Measurements from ENCODE around the gene SART1. TPM values are rescaled to one million over a fixed set of nuclear protein-coding genes. Genes with fewer than 3 reads are reported as not detected.
A peak's percentile ranks its signal among the peaks of the same experiment; 100 is the strongest.

The SART1 gene
- total RNA-seq, 1 donor from 2014 or later, result 36.5 TPM

- no peak overlapping the region for H2AFZ ChIP-seq (ENCODE audit: low read depth, low read length)
- peak overlapping the region; percentile 23 for H3K27ac Mint-ChIP-seq (ENCODE audit: unreplicated experiment)
- H3K36me3 ChIP-seq (ENCODE audit: insufficient read depth, low read length), result peaks cover 14% of the 10 kb centered on the region
- H4K20me1 ChIP-seq (ENCODE audit: insufficient read depth, low read length), result peaks cover 30% of the 10 kb centered on the region
- DNase-seq (ENCODE audit: low read depth) (no peak), FAIRE-seq (no peak)
- peaks cover 5% of the 10 kb centered on the region for H3K36me3 Mint-ChIP-seq (ENCODE audit: low read depth, unreplicated experiment)
- no peaks in the 10 kb centered on the region for H3K27me3 ChIP-seq (ENCODE audit: insufficient read depth, low read length)
- peak overlapping the region; percentile 31 for H3K27ac ChIP-seq (ENCODE audit: low read depth, low read length)
- H3K9ac ChIP-seq (ENCODE audit: low read length), result peak overlapping the region; percentile 98
- H3K79me2 ChIP-seq (ENCODE audit: insufficient read depth, low read length), result peaks cover 43% of the 10 kb centered on the region
- peaks cover 13% of the 10 kb centered on the region for H3K4me1 ChIP-seq (ENCODE audit: insufficient read depth, low read length)
- H3K4me1 Mint-ChIP-seq (ENCODE audit: low read depth, unreplicated experiment), result peaks cover 11% of the 10 kb centered on the region
- peak overlapping the region; percentile 77 for H3K4me3 ChIP-seq (ENCODE audit: insufficient read depth, low read depth, low read length)
- no peaks in the 10 kb centered on the region for H3K9me3 Mint-ChIP-seq (ENCODE audit: unreplicated experiment)
- no peaks in the 10 kb centered on the region for H3K27me3 Mint-ChIP-seq (ENCODE audit: low read depth, unreplicated experiment)
- H3K9me3 ChIP-seq (ENCODE audit: insufficient read depth, low read depth, low read length), result no peaks in the 10 kb centered on the region
- H3K4me2 ChIP-seq (ENCODE audit: low read length), result peak overlapping the region; percentile 100
- no peak for TF ChIP-seq CTCF (IDR thresholded peaks at IDR 0.05; ENCODE audit: insufficient read depth, low read depth, low read length)
- no peak for TF ChIP-seq EZH2 (IDR thresholded peaks at IDR 0.05; ENCODE audit: insufficient read depth, low read length)
- H3K4me3 Mint-ChIP-seq (ENCODE audit: unreplicated experiment), result peak overlapping the region; percentile 91
These were observed 619 bp downstream of the SART1 start for GRCh38 chr11:65962141-65962564.

- no peak overlapping the region for H2AFZ ChIP-seq (ENCODE audit: low read depth, low read length)
- peaks cover 23% of the 10 kb centered on the region for H3K36me3 ChIP-seq (ENCODE audit: insufficient read depth, low read length)
- H4K20me1 ChIP-seq (ENCODE audit: insufficient read depth, low read length), result peaks cover 42% of the 10 kb centered on the region
- H3K36me3 Mint-ChIP-seq (ENCODE audit: low read depth, unreplicated experiment), result peaks cover 13% of the 10 kb centered on the region
- no peaks in the 10 kb centered on the region for H3K9me3 ChIP-seq (ENCODE audit: insufficient read depth, low read depth, low read length)
- peaks cover 43% of the 10 kb centered on the region for H3K79me2 ChIP-seq (ENCODE audit: insufficient read depth, low read length)
- FAIRE-seq (no peak), DNase-seq (ENCODE audit: low read depth) (no peak)
- H3K4me2 ChIP-seq (ENCODE audit: low read length), result no peak overlapping the region
- H3K27me3 ChIP-seq (ENCODE audit: insufficient read depth, low read length), result no peaks in the 10 kb centered on the region
- peaks cover 13% of the 10 kb centered on the region for H3K4me1 ChIP-seq (ENCODE audit: insufficient read depth, low read length)
- no peak for TF ChIP-seq EZH2 (IDR thresholded peaks at IDR 0.05; ENCODE audit: insufficient read depth, low read length)
- no peak for TF ChIP-seq CTCF (IDR thresholded peaks at IDR 0.05; ENCODE audit: insufficient read depth, low read depth, low read length)
- peaks cover 11% of the 10 kb centered on the region for H3K4me1 Mint-ChIP-seq (ENCODE audit: low read depth, unreplicated experiment)
- no peak overlapping the region for H3K9ac ChIP-seq (ENCODE audit: low read length)
- H3K27ac Mint-ChIP-seq (ENCODE audit: unreplicated experiment), result no peak overlapping the region
- no peak overlapping the region for H3K4me3 ChIP-seq (ENCODE audit: insufficient read depth, low read depth, low read length)
- no peak overlapping the region for H3K27ac ChIP-seq (ENCODE audit: low read depth, low read length)
- H3K27me3 Mint-ChIP-seq (ENCODE audit: low read depth, unreplicated experiment), result no peaks in the 10 kb centered on the region
- H3K9me3 Mint-ChIP-seq (ENCODE audit: unreplicated experiment), result no peaks in the 10 kb centered on the region
- H3K4me3 Mint-ChIP-seq (ENCODE audit: unreplicated experiment), result no peak overlapping the region
These were observed 3.4 kb downstream of the SART1 start for GRCh38 chr11:65964906-65965305.

- peaks cover 11% of the 10 kb centered on the region for H3K4me1 Mint-ChIP-seq (ENCODE audit: low read depth, unreplicated experiment)
- Histone ChIP-seq H3K9me3 (ENCODE audit: insufficient read depth, low read depth, low read length) (no peaks in the 10 kb centered on the region), H3K4me1 (ENCODE audit: insufficient read depth, low read length) (peaks cover 13% of the 10 kb centered on the region), H2AFZ (ENCODE audit: low read depth, low read length) (no peak overlapping the region), H3K27ac (ENCODE audit: low read depth, low read length) (no peak overlapping the region), H3K79me2 (ENCODE audit: insufficient read depth, low read length) (peaks cover 43% of the 10 kb centered on the region), H3K9ac (ENCODE audit: low read length) (no peak overlapping the region), H3K4me2 (ENCODE audit: low read length) (no peak overlapping the region), H3K27me3 (ENCODE audit: insufficient read depth, low read length) (no peaks in the 10 kb centered on the region), H3K4me3 (ENCODE audit: insufficient read depth, low read depth, low read length) (no peak overlapping the region), H4K20me1 (ENCODE audit: insufficient read depth, low read length) (peaks cover 42% of the 10 kb centered on the region), H3K36me3 (ENCODE audit: insufficient read depth, low read length) (peaks cover 28% of the 10 kb centered on the region)
- no peaks in the 10 kb centered on the region for H3K27me3 Mint-ChIP-seq (ENCODE audit: low read depth, unreplicated experiment)
- DNase-seq (ENCODE audit: low read depth) (no peak), FAIRE-seq (no peak)
- no peak overlapping the region for H3K4me3 Mint-ChIP-seq (ENCODE audit: unreplicated experiment)
- no peaks in the 10 kb centered on the region for H3K9me3 Mint-ChIP-seq (ENCODE audit: unreplicated experiment)
- H3K36me3 Mint-ChIP-seq (ENCODE audit: low read depth, unreplicated experiment), result peaks cover 13% of the 10 kb centered on the region
- H3K27ac Mint-ChIP-seq (ENCODE audit: unreplicated experiment), result no peak overlapping the region
- TF ChIP-seq CTCF (IDR thresholded peaks at IDR 0.05; ENCODE audit: insufficient read depth, low read depth, low read length), result no peak
- TF ChIP-seq EZH2 (IDR thresholded peaks at IDR 0.05; ENCODE audit: insufficient read depth, low read length), result no peak
These were observed 4.6 kb downstream of the SART1 start for GRCh38 chr11:65965986-65966762.
